GM04503 (cell line): ENCODE data around the gene CDC45.

Experiments
- DNase-seq: peaks from one replicate; pipeline ENCODE4 v3.0.0-alpha.2; 2012; ENCODE audit warnings: low read depth

CDC45 gene

GRCh38 chr22:19565382-19566278 is 85.9 kb downstream of the CDC45 start:
- DNase-seq = no peak

- DNase-seq = no peak
Measured at GRCh38 chr22:19566279-19567156, 86.8 kb downstream of the CDC45 start.

- no peak for DNase-seq
Measured at GRCh38 chr22:19567157-19568009, 87.7 kb downstream of the CDC45 start.

- peak; percentile 90 for DNase-seq
Measured at GRCh38 chr22:19568337-19569275, 88.9 kb downstream of the CDC45 start.

DNA sequence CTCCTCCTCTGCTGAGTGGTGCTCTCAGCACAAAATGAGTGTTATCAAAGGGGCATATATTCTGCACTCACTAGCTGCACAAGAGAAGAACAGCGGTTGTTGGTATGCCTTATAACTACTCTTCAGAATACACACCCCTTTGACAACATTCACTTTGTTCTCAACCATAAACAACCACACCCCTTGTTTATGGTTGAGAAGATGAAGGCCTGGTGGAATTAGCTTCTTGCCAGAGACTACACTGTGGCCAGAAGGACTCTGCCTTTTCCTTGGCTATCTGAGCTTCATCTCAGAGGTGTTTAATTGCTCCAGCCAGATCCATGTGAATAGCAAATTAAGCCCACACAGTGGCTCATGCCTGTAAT is 89.5 kb downstream of the CDC45 start:
- DNase-seq = no peak

DNA sequence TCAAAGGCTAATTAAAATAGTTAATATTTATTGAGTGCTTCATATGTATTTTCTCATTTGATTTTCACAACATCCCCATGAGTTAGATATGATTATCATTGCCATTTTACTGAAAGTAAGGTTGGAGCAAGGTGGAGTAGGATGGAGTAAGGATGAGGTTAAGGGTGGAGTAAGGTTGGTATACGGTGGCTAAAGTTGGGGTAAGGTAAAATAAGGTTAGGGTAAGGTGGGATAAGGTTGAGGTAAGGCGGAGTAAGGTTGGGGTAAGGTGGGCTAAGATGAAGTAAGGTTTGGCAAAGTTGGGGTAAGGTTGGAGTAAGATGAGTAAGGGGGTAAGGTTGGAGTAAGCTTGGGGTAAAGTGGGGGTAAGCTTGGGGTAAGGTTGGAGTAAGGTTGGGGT is 90.3 kb downstream of the CDC45 start:
- DNase-seq = no peak
